ENCODE measurements around the gene P2RX3.
"Not testable (repeated sequence)": the region's sequence is repeated elsewhere in the genome, so short reads cannot be mapped to it uniquely, and the experiment has no call there.

Gene P2RX3

GRCh38 chr11:57338142-57338541, at the start of gene P2RX3:
TSS of gene P2RX3 (plus strand) at chr11:57338352. CDS start at chr11:57338551, 199 bp downstream.
- no peak within 1 kb of the TSS for H2AFZ ChIP-seq (ENCODE audit: low read depth, low read length)
- H3K4me1 ChIP-seq (ENCODE audit: insufficient read depth, low read length), result peaks cover 53% of the 10 kb centered on the region
- no peaks in the 10 kb centered on the region for H3K27me3 ChIP-seq (ENCODE audit: insufficient read depth, low read length)
- no peak within 1 kb of the TSS for H3K4me3 ChIP-seq (ENCODE audit: low read length)
- H3K9me3 ChIP-seq (ENCODE audit: low read length), result no peaks in the 10 kb centered on the region
- H3K36me3 ChIP-seq (ENCODE audit: insufficient read depth, low read length), result peaks cover 17% of the 10 kb centered on the region

- no peak overlapping the region for H3K4me3 ChIP-seq (ENCODE audit: low read length)
- H2AFZ ChIP-seq (ENCODE audit: low read depth, low read length), result no peak overlapping the region
- H3K4me1 ChIP-seq (ENCODE audit: insufficient read depth, low read length), result peaks cover 22% of the 10 kb centered on the region
- no peaks in the 10 kb centered on the region for H3K27me3 ChIP-seq (ENCODE audit: insufficient read depth, low read length)
- no peaks in the 10 kb centered on the region for H3K9me3 ChIP-seq (ENCODE audit: low read length)
- no peaks in the 10 kb centered on the region for H3K36me3 ChIP-seq (ENCODE audit: insufficient read depth, low read length)
Observed at GRCh38 chr11:57288771-57289579, 49.2 kb upstream of the P2RX3 start.

- Histone ChIP-seq H3K36me3 (ENCODE audit: insufficient read depth, low read length) (no peaks in the 10 kb centered on the region), H3K27me3 (ENCODE audit: insufficient read depth, low read length) (no peaks in the 10 kb centered on the region), H3K9me3 (ENCODE audit: low read length) (no peaks in the 10 kb centered on the region), H3K4me1 (ENCODE audit: insufficient read depth, low read length) (peaks cover 22% of the 10 kb centered on the region), H2AFZ (ENCODE audit: low read depth, low read length) (no peak overlapping the region), H3K4me3 (ENCODE audit: low read length) (no peak overlapping the region)
Observed at GRCh38 chr11:57290288-57290687, 47.9 kb upstream of the P2RX3 start.

- peaks cover 8% of the 10 kb centered on the region for H3K9me3 ChIP-seq (ENCODE audit: low read length)
- no peaks in the 10 kb centered on the region for H3K27me3 ChIP-seq (ENCODE audit: insufficient read depth, low read length)
- H2AFZ ChIP-seq (ENCODE audit: low read depth, low read length), result no peak overlapping the region
- no peak overlapping the region for H3K4me3 ChIP-seq (ENCODE audit: low read length)
- H3K36me3 ChIP-seq (ENCODE audit: insufficient read depth, low read length), result peaks cover 19% of the 10 kb centered on the region
- H3K4me1 ChIP-seq (ENCODE audit: insufficient read depth, low read length), result peaks cover 7% of the 10 kb centered on the region
Observed at GRCh38 chr11:57294225-57295131, 43.7 kb upstream of the P2RX3 start.

GRCh38 chr11:57296205-57296604, 41.9 kb upstream of the P2RX3 start:
- not testable (repeated sequence) for H3K4me1 ChIP-seq (ENCODE audit: insufficient read depth, low read length); H3K27me3 ChIP-seq (ENCODE audit: insufficient read depth, low read length); H2AFZ ChIP-seq (ENCODE audit: low read depth, low read length); H3K4me3 ChIP-seq (ENCODE audit: low read length)
- Histone ChIP-seq H3K9me3 (ENCODE audit: low read length) (peaks cover 17% of the 10 kb centered on the region), H3K36me3 (ENCODE audit: insufficient read depth, low read length) (peaks cover 36% of the 10 kb centered on the region)

- Histone ChIP-seq H3K4me3 (ENCODE audit: low read length) (no peak overlapping the region), H3K36me3 (ENCODE audit: insufficient read depth, low read length) (peaks cover 46% of the 10 kb centered on the region), H3K27me3 (ENCODE audit: insufficient read depth, low read length) (no peaks in the 10 kb centered on the region), H3K4me1 (ENCODE audit: insufficient read depth, low read length) (no peaks in the 10 kb centered on the region), H3K9me3 (ENCODE audit: low read length) (peaks cover 17% of the 10 kb centered on the region), H2AFZ (ENCODE audit: low read depth, low read length) (no peak overlapping the region)
Observed at GRCh38 chr11:57297221-57297620, 40.9 kb upstream of the P2RX3 start.

- Histone ChIP-seq H3K4me1 (ENCODE audit: insufficient read depth, low read length) (no peaks in the 10 kb centered on the region), H3K9me3 (ENCODE audit: low read length) (peaks cover 17% of the 10 kb centered on the region), H3K4me3 (ENCODE audit: low read length) (no peak overlapping the region), H2AFZ (ENCODE audit: low read depth, low read length) (no peak overlapping the region), H3K36me3 (ENCODE audit: insufficient read depth, low read length) (peaks cover 62% of the 10 kb centered on the region), H3K27me3 (ENCODE audit: insufficient read depth, low read length) (no peaks in the 10 kb centered on the region)
Observed at GRCh38 chr11:57299150-57299737, 38.9 kb upstream of the P2RX3 start.

- no peaks in the 10 kb centered on the region for H3K27me3 ChIP-seq (ENCODE audit: insufficient read depth, low read length)
- no peaks in the 10 kb centered on the region for H3K4me1 ChIP-seq (ENCODE audit: insufficient read depth, low read length)
- peaks cover 17% of the 10 kb centered on the region for H3K9me3 ChIP-seq (ENCODE audit: low read length)
- peaks cover 68% of the 10 kb centered on the region for H3K36me3 ChIP-seq (ENCODE audit: insufficient read depth, low read length)
- no peak overlapping the region for H2AFZ ChIP-seq (ENCODE audit: low read depth, low read length)
- H3K4me3 ChIP-seq (ENCODE audit: low read length), result no peak overlapping the region
Observed at GRCh38 chr11:57300785-57301184, 37.4 kb upstream of the P2RX3 start.

GRCh38 chr11:57301711-57302423, 36.3 kb upstream of the P2RX3 start:
- H3K27me3 ChIP-seq (ENCODE audit: insufficient read depth, low read length), result no peaks in the 10 kb centered on the region
- H2AFZ ChIP-seq (ENCODE audit: low read depth, low read length), result no peak overlapping the region
- H3K36me3 ChIP-seq (ENCODE audit: insufficient read depth, low read length), result peaks cover 68% of the 10 kb centered on the region
- H3K4me1 ChIP-seq (ENCODE audit: insufficient read depth, low read length), result no peaks in the 10 kb centered on the region
- H3K9me3 ChIP-seq (ENCODE audit: low read length), result peaks cover 17% of the 10 kb centered on the region
- H3K4me3 ChIP-seq (ENCODE audit: low read length), result no peak overlapping the region

GRCh38 chr11:57302489-57302888, 35.7 kb upstream of the P2RX3 start:
- Histone ChIP-seq H3K36me3 (ENCODE audit: insufficient read depth, low read length) (peaks cover 70% of the 10 kb centered on the region), H3K4me1 (ENCODE audit: insufficient read depth, low read length) (no peaks in the 10 kb centered on the region), H3K27me3 (ENCODE audit: insufficient read depth, low read length) (no peaks in the 10 kb centered on the region), H3K9me3 (ENCODE audit: low read length) (peaks cover 15% of the 10 kb centered on the region), H2AFZ (ENCODE audit: low read depth, low read length) (no peak overlapping the region), H3K4me3 (ENCODE audit: low read length) (no peak overlapping the region)

GRCh38 chr11:57303280-57303989, 34.7 kb upstream of the P2RX3 start:
- Histone ChIP-seq H3K36me3 (ENCODE audit: insufficient read depth, low read length) (peaks cover 67% of the 10 kb centered on the region), H3K4me3 (ENCODE audit: low read length) (no peak overlapping the region), H3K9me3 (ENCODE audit: low read length) (peaks cover 12% of the 10 kb centered on the region), H3K4me1 (ENCODE audit: insufficient read depth, low read length) (no peaks in the 10 kb centered on the region), H3K27me3 (ENCODE audit: insufficient read depth, low read length) (no peaks in the 10 kb centered on the region), H2AFZ (ENCODE audit: low read depth, low read length) (no peak overlapping the region)

GRCh38 chr11:57303990-57304579, 34.1 kb upstream of the P2RX3 start:
- Histone ChIP-seq H3K4me1 (ENCODE audit: insufficient read depth, low read length) (no peaks in the 10 kb centered on the region), H3K36me3 (ENCODE audit: insufficient read depth, low read length) (peaks cover 68% of the 10 kb centered on the region)

More at GRCh38 chr11:57303990-57304579, 34.1 kb upstream of the P2RX3 start:
- no peak overlapping the region for H2AFZ ChIP-seq (ENCODE audit: low read depth, low read length)
- H3K27me3 ChIP-seq (ENCODE audit: insufficient read depth, low read length), result no peaks in the 10 kb centered on the region
- H3K4me3 ChIP-seq (ENCODE audit: low read length), result no peak overlapping the region
- peaks cover 9% of the 10 kb centered on the region for H3K9me3 ChIP-seq (ENCODE audit: low read length)

Data from neuron (in vitro differentiated cells).